Mesangial cell (primary cell): ENCODE measurements around the gene EIF3A. TPM values are rescaled to one million over a fixed set of nuclear protein-coding genes. Genes with fewer than 3 reads are reported as not detected.

Experiments used
- total RNA-seq: library from RNA; depleted of rRNA; stranded (reverse); fragments of >200 nt; gene quantifications from 2 replicates; pipeline ENCODE4 v1.2.3, GENCODE V29; 2015

The EIF3A gene, protein sequence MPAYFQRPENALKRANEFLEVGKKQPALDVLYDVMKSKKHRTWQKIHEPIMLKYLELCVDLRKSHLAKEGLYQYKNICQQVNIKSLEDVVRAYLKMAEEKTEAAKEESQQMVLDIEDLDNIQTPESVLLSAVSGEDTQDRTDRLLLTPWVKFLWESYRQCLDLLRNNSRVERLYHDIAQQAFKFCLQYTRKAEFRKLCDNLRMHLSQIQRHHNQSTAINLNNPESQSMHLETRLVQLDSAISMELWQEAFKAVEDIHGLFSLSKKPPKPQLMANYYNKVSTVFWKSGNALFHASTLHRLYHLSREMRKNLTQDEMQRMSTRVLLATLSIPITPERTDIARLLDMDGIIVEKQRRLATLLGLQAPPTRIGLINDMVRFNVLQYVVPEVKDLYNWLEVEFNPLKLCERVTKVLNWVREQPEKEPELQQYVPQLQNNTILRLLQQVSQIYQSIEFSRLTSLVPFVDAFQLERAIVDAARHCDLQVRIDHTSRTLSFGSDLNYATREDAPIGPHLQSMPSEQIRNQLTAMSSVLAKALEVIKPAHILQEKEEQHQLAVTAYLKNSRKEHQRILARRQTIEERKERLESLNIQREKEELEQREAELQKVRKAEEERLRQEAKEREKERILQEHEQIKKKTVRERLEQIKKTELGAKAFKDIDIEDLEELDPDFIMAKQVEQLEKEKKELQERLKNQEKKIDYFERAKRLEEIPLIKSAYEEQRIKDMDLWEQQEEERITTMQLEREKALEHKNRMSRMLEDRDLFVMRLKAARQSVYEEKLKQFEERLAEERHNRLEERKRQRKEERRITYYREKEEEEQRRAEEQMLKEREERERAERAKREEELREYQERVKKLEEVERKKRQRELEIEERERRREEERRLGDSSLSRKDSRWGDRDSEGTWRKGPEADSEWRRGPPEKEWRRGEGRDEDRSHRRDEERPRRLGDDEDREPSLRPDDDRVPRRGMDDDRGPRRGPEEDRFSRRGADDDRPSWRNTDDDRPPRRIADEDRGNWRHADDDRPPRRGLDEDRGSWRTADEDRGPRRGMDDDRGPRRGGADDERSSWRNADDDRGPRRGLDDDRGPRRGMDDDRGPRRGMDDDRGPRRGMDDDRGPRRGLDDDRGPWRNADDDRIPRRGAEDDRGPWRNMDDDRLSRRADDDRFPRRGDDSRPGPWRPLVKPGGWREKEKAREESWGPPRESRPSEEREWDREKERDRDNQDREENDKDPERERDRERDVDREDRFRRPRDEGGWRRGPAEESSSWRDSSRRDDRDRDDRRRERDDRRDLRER (N-terminal part only)
- total RNA-seq: 61.0 and 62.7 TPM in 2 replicates

DNA sequence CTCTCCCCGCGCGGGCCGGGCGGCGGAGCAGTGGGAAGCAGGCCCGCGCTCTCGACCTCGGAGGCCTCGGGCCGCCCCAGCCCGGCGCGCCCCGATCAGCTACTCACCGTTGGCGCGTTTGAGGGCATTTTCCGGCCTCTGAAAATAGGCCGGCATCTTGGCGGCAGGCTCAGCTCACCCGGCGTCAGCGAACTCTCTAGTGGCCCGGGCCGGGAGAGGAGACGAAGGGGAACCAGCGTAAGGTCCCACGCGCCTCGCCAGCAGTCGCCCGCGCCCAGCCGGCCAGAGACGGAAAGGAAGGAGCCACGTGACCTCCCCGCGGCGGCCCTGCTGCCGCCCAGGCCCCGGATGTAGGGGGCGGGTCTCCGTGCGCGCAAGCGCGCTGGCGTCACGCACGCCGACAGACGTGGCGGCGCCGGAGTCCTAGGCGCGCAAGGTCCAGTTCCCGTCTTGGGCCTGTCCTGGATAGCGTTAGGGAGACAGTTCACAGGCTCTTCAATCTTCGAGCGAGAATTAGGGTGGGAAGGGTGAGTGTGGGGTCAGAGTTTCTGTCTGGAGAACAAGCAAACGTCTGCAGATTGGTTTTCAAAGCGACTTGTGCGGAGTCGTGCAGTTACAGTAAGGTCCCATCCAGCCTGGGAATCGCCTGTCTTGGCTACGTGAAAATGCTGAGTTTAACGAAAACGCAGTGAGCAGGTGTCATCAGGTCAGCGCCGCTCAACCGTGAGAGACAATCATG, at the start of gene EIF3A:
Gene EIF3A (minus strand): TSS at position 297 of the 739 bp plus-strand sequence. CDS start 141 bp downstream, at position 156.

DNA sequence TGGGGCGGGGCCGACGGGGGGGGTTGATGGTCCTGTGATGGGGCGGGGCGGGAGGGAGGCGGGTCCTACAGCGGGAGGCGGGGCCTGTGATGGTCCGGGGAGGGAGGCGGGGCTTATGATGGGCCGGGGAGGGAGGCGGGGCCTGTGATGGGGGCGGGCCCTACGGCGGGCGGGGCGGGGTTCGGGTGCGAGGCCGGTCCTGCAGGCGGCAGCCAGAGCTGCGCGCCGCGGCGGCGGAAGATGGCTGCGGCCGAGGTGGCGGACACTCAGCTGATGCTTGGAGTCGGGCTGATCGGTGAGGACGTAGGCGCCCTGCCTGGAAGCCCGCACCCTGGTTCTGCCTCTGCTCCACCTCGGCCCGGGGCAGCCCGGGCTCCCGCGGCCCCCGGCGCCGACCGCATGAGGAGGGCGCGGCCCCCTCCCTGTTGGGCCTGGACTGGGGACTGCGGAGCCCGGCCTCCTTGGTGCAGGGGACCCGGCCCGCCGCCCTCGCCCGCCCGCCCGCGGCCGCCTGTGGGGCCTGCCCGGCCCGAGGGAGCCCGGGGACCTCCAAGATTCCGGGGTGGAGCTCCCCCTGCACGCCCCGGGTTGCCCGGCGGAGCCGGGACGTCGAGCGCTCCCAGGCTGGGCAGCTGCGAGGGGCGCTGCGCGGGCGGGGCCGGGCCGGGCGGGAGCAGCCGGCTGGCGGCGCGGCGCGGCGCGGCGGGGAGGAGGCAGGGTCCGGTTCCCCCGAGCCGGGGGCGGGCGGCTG, 23.5 kb upstream of the EIF3A start, which contains the start of gene DENND10:
Gene DENND10 (plus strand): TSS at position 211 of the 751 bp plus-strand sequence. CDS start 30 bp downstream, at position 241.

GRCh38 chr10:119029613-119030420, 50.8 kb downstream of the EIF3A start, which contains the start of gene NANOS1:
Gene NANOS1, plus strand, starts transcription at chr10:119029714. Its CDS starts 88 bp downstream, at chr10:119029802.

Other genes starting within 250 kb of the EIF3A start
- gene NANOS1, start 51.1 kb downstream of the EIF3A start, total RNA-seq: 0.81 and 1.9 TPM in 2 replicates
- gene DENND10, start 23.3 kb upstream of the EIF3A start, total RNA-seq: 28.7 and 39.6 TPM in 2 replicates
- 37.3 and 80.3 TPM in 2 replicates for gene SFXN4, start 84.9 kb upstream of the EIF3A start, total RNA-seq
- 125 and 200 TPM in 2 replicates for gene PRDX3, start 98.0 kb upstream of the EIF3A start, total RNA-seq
- gene GRK5, start 126.8 kb upstream of the EIF3A start, total RNA-seq: 1.4 and 2.8 TPM in 2 replicates